AG04449 (cell line): ENCODE measurements around the gene CASK.

Experiments used
- CTCF ChIA-PET: fragments of 350-600 bp; formaldehyde crosslinking; extraction: SDS; loops from one replicate; lab custom pipeline; 2021; ENCODE audit warnings: antibody characterized with exemption; lab: Yijun Ruan, JAX
- POLR2A ChIA-PET: fragments of 400-600, 350-600 bp; formaldehyde crosslinking; extraction: SDS; loops from one replicate; lab custom pipeline; 2020; ENCODE audit warnings: antibody characterized with exemption, inconsistent platforms; lab: Yijun Ruan, JAX
- DNase-seq: peaks from one replicate; pipeline ENCODE4 v3.0.0-alpha.2; 2010; ENCODE audit warnings: low read depth, low spot score
- H3K4me3 ChIP-seq: 2 replicates; pipeline ENCODE4 v1.5.1; 2011; ENCODE audit warnings: low read depth, mild to moderate bottlenecking, control low read depth, low read length
- TF ChIP-seq, protein P1 (sequence below): IDR thresholded peaks from one replicate; pipeline ENCODE4 v1.5.1; 2011; ENCODE audit warnings: mild to moderate bottlenecking, moderate library complexity, low read length, control low read depth, inconsistent platforms; ENCODE audit not compliant: insufficient read depth; ENCODE audit errors: missing control alignments

The CASK gene

DNA sequence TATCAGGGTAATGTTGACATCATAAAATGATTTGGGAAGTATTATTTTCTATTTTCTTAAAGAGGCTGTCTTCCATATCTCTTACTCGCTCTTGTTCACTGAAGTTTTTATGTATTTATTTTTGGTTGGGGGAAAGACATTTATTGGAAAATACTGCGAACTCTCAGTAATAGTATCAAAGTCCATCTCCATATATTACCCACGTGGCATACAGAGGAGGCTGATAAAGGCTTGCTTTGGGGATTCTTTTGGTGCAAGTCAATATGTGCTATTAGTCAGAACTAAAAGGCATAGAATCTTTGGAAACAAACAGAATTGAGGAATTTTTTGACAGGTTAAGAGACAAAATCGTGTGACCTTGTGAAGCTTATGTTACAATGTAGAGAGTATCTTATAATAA, 374.9 kb downstream of the CASK start:
- no peak for DNase-seq
- ChIA-PET CTCF (interaction anchor here (1.0 kb wide), 1 partner anchor 12 kb away, joined by 3 read pairs; no protein-coding TSS in a partner anchor), POLR2A (no interaction called here)
- H3K4me3 ChIP-seq = no peak overlapping the region
- TF ChIP-seq, protein P1, sequence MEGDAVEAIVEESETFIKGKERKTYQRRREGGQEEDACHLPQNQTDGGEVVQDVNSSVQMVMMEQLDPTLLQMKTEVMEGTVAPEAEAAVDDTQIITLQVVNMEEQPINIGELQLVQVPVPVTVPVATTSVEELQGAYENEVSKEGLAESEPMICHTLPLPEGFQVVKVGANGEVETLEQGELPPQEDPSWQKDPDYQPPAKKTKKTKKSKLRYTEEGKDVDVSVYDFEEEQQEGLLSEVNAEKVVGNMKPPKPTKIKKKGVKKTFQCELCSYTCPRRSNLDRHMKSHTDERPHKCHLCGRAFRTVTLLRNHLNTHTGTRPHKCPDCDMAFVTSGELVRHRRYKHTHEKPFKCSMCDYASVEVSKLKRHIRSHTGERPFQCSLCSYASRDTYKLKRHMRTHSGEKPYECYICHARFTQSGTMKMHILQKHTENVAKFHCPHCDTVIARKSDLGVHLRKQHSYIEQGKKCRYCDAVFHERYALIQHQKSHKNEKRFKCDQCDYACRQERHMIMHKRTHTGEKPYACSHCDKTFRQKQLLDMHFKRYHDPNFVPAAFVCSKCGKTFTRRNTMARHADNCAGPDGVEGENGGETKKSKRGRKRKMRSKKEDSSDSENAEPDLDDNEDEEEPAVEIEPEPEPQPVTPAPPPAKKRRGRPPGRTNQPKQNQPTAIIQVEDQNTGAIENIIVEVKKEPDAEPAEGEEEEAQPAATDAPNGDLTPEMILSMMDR = no peak

DNA sequence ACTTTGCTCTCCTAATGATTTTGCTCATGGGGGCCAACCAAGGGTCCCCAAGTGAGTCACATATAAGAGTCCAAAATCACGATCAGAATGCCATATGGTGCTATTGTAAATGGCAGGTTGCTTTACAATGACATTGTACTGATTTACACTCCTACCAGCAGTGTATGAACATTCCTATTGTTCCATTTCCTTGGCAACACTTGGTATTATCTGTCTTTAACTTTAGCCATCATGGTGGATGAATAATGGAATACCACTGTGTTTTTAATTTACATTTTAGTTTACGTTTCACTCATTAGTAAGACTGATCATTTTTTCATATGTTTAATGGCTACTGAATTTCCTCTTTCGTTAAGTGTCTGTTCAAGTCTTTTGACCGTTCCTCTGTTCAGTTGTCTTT, 379.7 kb downstream of the CASK start:
- no peak for DNase-seq
- ChIA-PET POLR2A (no interaction called here), CTCF (no interaction called here)
- H3K4me3 ChIP-seq = no peak overlapping the region
- TF ChIP-seq, protein P1 = no peak

DNA sequence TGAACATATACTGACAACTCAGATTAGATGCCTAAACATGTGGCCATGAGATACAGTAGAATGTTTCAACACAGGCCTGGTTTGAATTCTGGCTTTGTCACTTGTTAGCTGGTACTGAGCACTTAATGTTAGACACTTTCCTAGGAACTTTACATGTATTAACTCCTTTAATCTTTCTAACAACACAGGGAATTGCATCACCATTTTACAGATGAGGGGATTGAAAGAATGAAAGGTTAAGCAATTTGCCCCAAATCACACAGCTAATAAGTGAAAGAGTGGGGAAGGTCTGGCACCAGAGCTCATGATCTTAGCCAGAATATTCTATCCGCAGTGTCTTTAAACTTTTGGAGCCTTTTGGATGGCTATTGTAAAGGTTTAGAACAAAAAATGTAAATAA, 380.3 kb downstream of the CASK start:
- ChIA-PET POLR2A (no interaction called here), CTCF (no interaction called here)
- TF ChIP-seq, protein P1 = no peak
- H3K4me3 ChIP-seq = no peak overlapping the region
- no peak for DNase-seq

GRCh38 chrX:41542536-41542935, 380.8 kb downstream of the CASK start:
- no peak for DNase-seq
- TF ChIP-seq, protein P1 = no peak
- ChIA-PET POLR2A (no interaction called here), CTCF (no interaction called here)
- no peak overlapping the region for H3K4me3 ChIP-seq

DNA sequence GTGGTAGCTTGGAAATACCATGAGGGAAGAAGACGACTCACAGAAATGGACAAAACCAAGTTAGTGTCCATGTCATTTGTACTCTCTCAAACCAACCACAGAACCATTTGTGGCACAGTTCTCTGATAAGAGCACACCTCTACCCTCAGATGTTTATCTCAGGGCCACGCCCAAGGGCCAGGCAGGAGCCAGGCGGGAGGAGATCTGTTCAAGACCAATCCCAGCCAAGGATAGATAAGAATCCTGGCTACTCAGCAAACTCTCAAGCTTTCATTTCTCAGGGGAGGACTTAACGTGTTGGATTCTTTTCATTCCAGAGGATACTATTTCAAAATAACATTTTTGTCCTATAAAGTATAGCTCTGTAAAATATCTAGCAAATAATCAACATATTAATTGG, 381.2 kb downstream of the CASK start:
- ChIA-PET CTCF (no interaction called here), POLR2A (no interaction called here)
- TF ChIP-seq, protein P1 = no peak
- H3K4me3 ChIP-seq = no peak overlapping the region
- DNase-seq = no peak

DNA sequence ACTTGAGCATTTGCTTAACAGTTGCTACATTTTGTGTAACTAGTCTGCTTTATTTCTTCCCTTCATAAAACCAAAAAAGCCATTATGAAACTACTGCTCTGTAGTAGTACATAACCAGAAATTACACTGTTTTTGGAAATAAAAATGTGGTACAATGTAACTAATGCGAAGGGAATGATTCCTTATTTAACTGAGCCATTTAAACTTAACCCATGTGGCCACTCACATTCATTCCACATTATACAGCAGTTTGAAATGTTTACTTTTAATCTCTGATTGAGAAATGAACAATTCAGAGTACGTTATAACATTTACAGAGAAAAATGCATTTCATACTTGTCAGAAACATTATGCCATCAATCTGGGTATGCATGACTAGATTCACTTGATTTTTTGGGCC, 382.0 kb downstream of the CASK start:
- TF ChIP-seq, protein P1 = no peak
- POLR2A ChIA-PET = no interaction called here
- peak; percentile 23 for DNase-seq
- H3K4me3 ChIP-seq = no peak overlapping the region
- CTCF ChIA-PET = no interaction called here
